Upper lobe of left lung (tissue), 4 donors: ENCODE data around the gene CHST8.

Experiments used
- POLR2A ChIP-seq, 4 donors: fragments of 450-650 bp; IDR thresholded peaks; one replicate each; pipeline ENCODE4 v1.5.1; 2016 to 2017; ENCODE audit warnings: antibody characterized with exemption in 4 of 4, mild to moderate bottlenecking in 2 of 4
- TF ChIP-seq, protein P1 (sequence below), 6 experiments: fragments of 450-650 bp in 4 of 6; fragments of 200-600 bp in 2 of 6; sonication (generic) in 2 of 6; IDR thresholded peaks; one replicate each; pipeline ENCODE4 v1.5.1; 2016 to 2019; ENCODE audit warnings: antibody characterized with exemption in 6 of 6

DNA sequence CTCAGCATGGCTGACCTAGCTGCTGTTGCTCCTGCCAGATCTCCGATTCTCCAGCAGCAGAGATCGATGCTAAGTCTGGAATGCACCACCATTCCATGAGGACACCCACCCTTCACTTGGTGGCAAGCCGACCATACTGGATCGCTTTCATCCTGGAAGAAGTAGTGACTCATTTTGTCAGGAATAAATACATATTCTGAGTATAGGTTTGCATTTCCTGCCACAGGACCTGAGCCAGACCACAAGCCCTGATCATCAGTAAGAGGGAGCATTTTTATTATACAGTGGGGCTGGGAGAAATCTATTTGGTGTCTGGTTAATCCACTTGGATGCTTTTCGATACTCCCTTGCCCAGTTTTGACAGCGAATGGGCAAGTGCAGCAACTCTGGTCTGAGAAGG is 164.0 kb downstream of the CHST8 start:
- TF ChIP-seq, protein P1, sequence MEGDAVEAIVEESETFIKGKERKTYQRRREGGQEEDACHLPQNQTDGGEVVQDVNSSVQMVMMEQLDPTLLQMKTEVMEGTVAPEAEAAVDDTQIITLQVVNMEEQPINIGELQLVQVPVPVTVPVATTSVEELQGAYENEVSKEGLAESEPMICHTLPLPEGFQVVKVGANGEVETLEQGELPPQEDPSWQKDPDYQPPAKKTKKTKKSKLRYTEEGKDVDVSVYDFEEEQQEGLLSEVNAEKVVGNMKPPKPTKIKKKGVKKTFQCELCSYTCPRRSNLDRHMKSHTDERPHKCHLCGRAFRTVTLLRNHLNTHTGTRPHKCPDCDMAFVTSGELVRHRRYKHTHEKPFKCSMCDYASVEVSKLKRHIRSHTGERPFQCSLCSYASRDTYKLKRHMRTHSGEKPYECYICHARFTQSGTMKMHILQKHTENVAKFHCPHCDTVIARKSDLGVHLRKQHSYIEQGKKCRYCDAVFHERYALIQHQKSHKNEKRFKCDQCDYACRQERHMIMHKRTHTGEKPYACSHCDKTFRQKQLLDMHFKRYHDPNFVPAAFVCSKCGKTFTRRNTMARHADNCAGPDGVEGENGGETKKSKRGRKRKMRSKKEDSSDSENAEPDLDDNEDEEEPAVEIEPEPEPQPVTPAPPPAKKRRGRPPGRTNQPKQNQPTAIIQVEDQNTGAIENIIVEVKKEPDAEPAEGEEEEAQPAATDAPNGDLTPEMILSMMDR (IDR thresholded peaks at IDR 0.05), result no peak
- no peak for TF ChIP-seq POLR2A (IDR thresholded peaks at IDR 0.05)
